ENCODE measurements around the gene SMAD5. TPM values are rescaled to one million over a fixed set of nuclear protein-coding genes. Genes with fewer than 3 reads are reported as not detected.

SMAD5 gene
- total RNA-seq, 1 donor from 2014 or later: 93.4 TPM

DNA sequence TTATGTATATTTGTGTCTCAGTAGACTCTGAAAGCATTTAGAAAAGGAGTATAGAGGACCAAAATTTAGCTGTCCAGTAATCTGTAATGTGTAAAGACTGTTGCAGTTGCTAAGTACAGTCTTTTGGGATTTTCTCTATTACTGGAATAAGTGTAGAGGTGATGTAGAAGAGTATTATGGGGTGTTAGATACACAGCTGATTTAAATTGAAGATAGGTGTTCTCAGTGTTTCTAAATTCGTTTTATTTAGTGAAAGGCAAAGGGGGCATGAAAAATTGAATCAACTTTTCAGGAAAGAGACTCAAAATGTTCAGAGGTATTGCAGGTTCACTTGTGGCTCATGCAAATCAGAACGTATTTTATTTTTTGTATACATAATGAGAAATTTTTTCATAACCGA is 13.6 kb downstream of the SMAD5 start:
- Mint-ChIP-seq H3K36me3 (no peaks in the 10 kb centered on the region), H3K27ac (no peak overlapping the region), H3K4me1 (peaks cover 9% of the 10 kb centered on the region), H3K27me3 (ENCODE audit: low read depth) (no peaks in the 10 kb centered on the region), H3K4me3 (no peak overlapping the region), H3K9me3 (no peaks in the 10 kb centered on the region)
- no peak for DNase-seq (ENCODE audit: low spot score in 2 of 2, unreplicated experiment in 2 of 2)
- TF ChIP-seq, protein P1, sequence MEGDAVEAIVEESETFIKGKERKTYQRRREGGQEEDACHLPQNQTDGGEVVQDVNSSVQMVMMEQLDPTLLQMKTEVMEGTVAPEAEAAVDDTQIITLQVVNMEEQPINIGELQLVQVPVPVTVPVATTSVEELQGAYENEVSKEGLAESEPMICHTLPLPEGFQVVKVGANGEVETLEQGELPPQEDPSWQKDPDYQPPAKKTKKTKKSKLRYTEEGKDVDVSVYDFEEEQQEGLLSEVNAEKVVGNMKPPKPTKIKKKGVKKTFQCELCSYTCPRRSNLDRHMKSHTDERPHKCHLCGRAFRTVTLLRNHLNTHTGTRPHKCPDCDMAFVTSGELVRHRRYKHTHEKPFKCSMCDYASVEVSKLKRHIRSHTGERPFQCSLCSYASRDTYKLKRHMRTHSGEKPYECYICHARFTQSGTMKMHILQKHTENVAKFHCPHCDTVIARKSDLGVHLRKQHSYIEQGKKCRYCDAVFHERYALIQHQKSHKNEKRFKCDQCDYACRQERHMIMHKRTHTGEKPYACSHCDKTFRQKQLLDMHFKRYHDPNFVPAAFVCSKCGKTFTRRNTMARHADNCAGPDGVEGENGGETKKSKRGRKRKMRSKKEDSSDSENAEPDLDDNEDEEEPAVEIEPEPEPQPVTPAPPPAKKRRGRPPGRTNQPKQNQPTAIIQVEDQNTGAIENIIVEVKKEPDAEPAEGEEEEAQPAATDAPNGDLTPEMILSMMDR (IDR thresholded peaks at IDR 0.05; ENCODE audit: unreplicated experiment): no peak

DNA sequence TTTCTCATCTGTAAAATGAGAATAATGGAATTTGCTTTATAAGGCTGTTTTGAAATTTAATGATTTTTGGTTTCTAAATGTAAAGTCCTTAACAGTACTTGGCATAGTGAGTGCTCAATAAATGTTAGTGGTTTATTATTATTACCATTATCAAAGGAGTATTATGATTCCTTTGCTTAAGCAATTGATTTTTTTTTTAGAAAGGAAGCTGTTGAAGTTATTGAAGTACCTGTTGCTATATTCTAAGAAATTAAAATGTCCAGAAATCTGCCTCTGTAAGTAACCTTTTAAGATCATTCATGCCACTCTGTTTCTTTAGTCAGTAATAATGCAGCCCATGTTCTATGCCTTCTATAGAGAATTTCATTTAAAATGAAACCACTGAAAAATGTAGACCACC is 15.0 kb downstream of the SMAD5 start:
- Mint-ChIP-seq H3K4me3 (no peak overlapping the region), H3K9me3 (no peaks in the 10 kb centered on the region), H3K27ac (no peak overlapping the region), H3K36me3 (no peaks in the 10 kb centered on the region), H3K27me3 (ENCODE audit: low read depth) (no peaks in the 10 kb centered on the region), H3K4me1 (peaks cover 9% of the 10 kb centered on the region)
- no peak for DNase-seq (ENCODE audit: low spot score in 2 of 2, unreplicated experiment in 2 of 2)
- TF ChIP-seq, protein P1 (IDR thresholded peaks at IDR 0.05; ENCODE audit: unreplicated experiment): no peak

DNA sequence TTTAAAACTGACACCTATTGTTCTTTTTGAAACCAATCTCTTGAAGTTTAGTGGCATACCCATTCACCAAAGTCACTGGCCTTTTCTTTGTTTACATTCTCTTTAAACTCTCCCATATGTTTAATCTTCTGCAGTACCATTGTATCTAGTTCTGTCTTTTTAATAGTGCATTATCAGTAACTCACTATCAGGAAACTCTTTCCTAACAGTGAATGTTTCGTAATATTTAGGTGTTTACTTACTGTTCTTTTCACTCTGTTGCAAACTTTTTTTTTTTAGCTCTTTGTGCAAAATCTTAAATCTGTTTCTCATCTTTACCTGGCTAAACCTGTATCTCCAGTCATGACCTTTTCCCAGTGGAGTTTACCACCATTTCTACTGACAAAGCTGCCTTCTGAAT is 17.2 kb downstream of the SMAD5 start:
- Mint-ChIP-seq H3K27ac (no peak overlapping the region), H3K9me3 (no peaks in the 10 kb centered on the region), H3K4me3 (no peak overlapping the region), H3K27me3 (ENCODE audit: low read depth) (no peaks in the 10 kb centered on the region), H3K4me1 (peaks cover 9% of the 10 kb centered on the region), H3K36me3 (peaks cover 13% of the 10 kb centered on the region)
- no peak for DNase-seq (ENCODE audit: low spot score in 2 of 2, unreplicated experiment in 2 of 2)
- TF ChIP-seq, protein P1 (IDR thresholded peaks at IDR 0.05; ENCODE audit: unreplicated experiment): no peak

DNA sequence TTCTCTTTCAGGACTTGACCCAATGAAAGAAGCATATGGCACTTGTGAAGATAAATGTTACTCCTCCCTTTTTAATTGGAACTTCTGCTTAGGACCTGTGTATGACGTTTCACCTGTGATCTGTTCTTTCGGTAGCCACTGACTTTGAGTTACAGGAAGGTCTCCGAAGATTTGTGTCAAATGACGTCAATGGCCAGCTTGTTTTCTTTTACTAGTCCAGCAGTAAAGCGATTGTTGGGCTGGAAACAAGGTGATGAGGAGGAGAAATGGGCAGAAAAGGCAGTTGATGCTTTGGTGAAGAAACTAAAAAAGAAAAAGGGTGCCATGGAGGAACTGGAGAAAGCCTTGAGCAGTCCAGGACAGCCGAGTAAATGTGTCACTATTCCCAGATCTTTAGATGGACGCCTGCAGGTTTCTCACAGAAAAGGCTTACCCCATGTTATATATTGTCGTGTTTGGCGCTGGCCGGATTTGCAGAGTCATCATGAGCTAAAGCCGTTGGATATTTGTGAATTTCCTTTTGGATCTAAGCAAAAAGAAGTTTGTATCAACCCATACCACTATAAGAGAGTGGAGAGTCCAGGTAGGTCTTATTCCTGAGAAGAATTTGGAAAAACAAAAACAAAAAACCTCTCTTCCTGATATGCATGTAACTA is 21.1 kb downstream of the SMAD5 start:
- no peak overlapping the region for H3K27ac Mint-ChIP-seq
- peaks cover 31% of the 10 kb centered on the region for H3K36me3 Mint-ChIP-seq
- no peaks in the 10 kb centered on the region for H3K27me3 Mint-ChIP-seq (ENCODE audit: low read depth)
- TF ChIP-seq, protein P1 (IDR thresholded peaks at IDR 0.05; ENCODE audit: unreplicated experiment): no peak
- peaks cover 4% of the 10 kb centered on the region for H3K9me3 Mint-ChIP-seq
- H3K4me3 Mint-ChIP-seq: no peak overlapping the region
- peaks cover 11% of the 10 kb centered on the region for H3K4me1 Mint-ChIP-seq
- DNase-seq (ENCODE audit: low spot score in 2 of 2, unreplicated experiment in 2 of 2): no peak

DNA sequence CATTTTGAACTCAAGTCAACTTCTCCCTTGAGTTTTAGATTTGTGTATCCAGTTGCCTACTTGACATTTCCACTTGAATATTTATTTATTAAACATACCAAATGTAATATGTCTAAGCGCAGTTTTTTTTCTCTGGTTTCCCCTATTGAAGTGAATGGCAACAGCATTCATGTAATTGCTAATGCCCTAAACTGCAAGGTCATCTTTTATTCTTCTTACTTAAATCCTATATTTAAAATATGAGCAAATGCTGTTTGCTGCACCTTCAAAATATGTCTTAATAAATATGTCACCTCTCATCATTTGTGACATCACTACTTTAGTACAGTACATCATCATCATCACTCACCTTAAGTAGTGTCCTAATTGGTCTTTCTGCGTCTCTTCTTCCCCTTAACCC is 22.4 kb downstream of the SMAD5 start:
- DNase-seq (ENCODE audit: low spot score in 2 of 2, unreplicated experiment in 2 of 2): no peak
- Mint-ChIP-seq H3K36me3 (peaks cover 33% of the 10 kb centered on the region), H3K4me1 (peaks cover 11% of the 10 kb centered on the region), H3K27me3 (ENCODE audit: low read depth) (no peaks in the 10 kb centered on the region), H3K9me3 (peaks cover 4% of the 10 kb centered on the region), H3K27ac (no peak overlapping the region), H3K4me3 (no peak overlapping the region)
- TF ChIP-seq, protein P1 (IDR thresholded peaks at IDR 0.05; ENCODE audit: unreplicated experiment): no peak

DNA sequence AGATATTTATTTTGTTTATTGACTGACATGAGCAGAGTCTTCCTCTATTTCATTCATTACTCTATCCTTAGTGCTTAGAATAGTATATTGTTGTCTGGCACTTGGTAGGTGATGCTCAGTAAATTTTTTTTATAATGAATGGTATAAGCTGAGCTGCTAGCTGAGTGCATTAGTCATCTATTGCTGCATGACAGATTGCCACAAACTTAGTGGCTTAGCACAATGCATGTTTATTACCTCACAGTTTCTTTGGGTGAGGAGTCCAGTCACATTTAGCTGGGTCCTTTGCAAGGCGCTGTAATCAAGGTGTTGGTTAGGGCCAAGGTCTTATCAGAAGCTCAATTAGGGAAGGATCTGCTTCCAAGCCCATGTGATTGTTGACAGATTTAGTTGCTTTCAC is 23.1 kb downstream of the SMAD5 start:
- no peaks in the 10 kb centered on the region for H3K27me3 Mint-ChIP-seq (ENCODE audit: low read depth)
- TF ChIP-seq, protein P1 (IDR thresholded peaks at IDR 0.05; ENCODE audit: unreplicated experiment): no peak
- no peak overlapping the region for H3K27ac Mint-ChIP-seq
- peaks cover 12% of the 10 kb centered on the region for H3K4me1 Mint-ChIP-seq
- peaks cover 34% of the 10 kb centered on the region for H3K36me3 Mint-ChIP-seq
- no peak for DNase-seq (ENCODE audit: low spot score in 2 of 2, unreplicated experiment in 2 of 2)
- no peak overlapping the region for H3K4me3 Mint-ChIP-seq
- peaks cover 4% of the 10 kb centered on the region for H3K9me3 Mint-ChIP-seq

Data from mesothelial cell of epicardium (in vitro differentiated cells).